ENCODE data around the gene MEGF10.

DNA sequence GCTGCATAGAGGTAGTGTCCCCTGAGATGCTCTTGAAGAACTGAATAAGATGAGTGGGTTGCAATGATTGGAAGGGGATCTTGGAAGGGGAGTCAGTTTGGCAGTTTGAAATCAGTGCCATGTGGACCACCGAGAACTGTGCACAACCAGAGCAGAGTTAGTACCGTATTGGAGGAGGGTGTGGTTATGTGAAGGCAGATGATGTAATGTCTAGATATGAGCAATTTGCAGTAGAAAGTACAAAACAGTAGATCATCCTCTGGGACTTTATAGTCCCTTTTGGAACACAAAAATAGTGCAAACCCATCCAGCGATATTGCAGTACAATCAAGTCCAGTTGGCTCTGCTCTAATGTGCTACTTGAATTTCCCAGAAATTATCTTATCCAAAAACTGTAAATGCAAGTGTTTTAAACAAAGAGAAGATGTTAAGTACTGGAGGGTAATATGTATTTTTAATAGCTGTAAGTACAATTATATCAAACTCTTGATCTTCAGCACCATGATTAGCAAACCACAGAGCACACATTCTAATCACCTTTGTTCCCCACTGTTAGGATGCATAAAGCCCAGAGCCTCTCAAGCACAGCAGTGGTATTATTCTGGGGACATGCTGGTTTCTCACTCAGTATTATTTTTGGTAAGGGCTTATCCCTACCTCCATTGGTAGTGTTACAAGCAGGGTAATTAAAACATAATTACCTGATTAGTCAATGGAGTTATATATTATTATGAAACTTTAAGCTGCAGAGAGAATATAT lies 41.5 kb downstream of the MEGF10 start:
- TF ChIP-seq POLR2A (IDR thresholded peaks at IDR 0.05; ENCODE audit: low read depth, low read length) (no peak), POLR2AphosphoS5 (IDR thresholded peaks at IDR 0.05; ENCODE audit: low read depth, low read length) (no peak)

Measured in GM12892 (cell line).